Osteoblast (primary cell): ENCODE data around the gene ZFC3H1. TPM values are rescaled to one million over a fixed set of nuclear protein-coding genes. Genes with fewer than 3 reads are reported as not detected.
"Not testable (repeated sequence)": the region's sequence is repeated elsewhere in the genome, so short reads cannot be mapped to it uniquely, and the experiment has no call there.

ENCODE experiments used
- DNase-seq: peaks from one replicate; pipeline ENCODE4 v3.0.0; 2011; ENCODE audit warnings: low spot score, mixed read lengths; ENCODE audit not compliant: insufficient read length; ENCODE audit errors: missing footprints
- H2AFZ ChIP-seq: 2 replicates; pipeline ENCODE4 v1.6.0; 2011; ENCODE audit warnings: mild to moderate bottlenecking, low read length
- H3K27ac ChIP-seq: 2 replicates; pipeline ENCODE4 v1.5.1; 2011; ENCODE audit warnings: mild to moderate bottlenecking, low read depth, low read length, moderate library complexity
- H3K27me3 ChIP-seq: 2 replicates; pipeline ENCODE4 v1.6.0; 2012; ENCODE audit warnings: mild to moderate bottlenecking, control low read depth, inconsistent platforms, low read length, moderate library complexity; ENCODE audit not compliant: insufficient read depth
- H3K36me3 ChIP-seq: 2 replicates; pipeline ENCODE4 v1.5.1; 2011; ENCODE audit warnings: mild to moderate bottlenecking, low read length, control low read depth, moderate library complexity; ENCODE audit not compliant: insufficient read depth
- H3K4me1 ChIP-seq: 2 replicates; pipeline ENCODE4 v1.5.1; 2011; ENCODE audit warnings: mild to moderate bottlenecking, low read length, control low read depth, moderate library complexity; ENCODE audit not compliant: insufficient read depth
- H3K4me2 ChIP-seq: 2 replicates; pipeline ENCODE4 v1.6.0; 2011; ENCODE audit warnings: mild to moderate bottlenecking, low read length; ENCODE audit not compliant: insufficient read depth
- H3K4me3 ChIP-seq: fragments of 200-600 bp; sonication (generic); 3 replicates; pipeline ENCODE4 v1.5.1; 2012; ENCODE audit warnings: mild to moderate bottlenecking, low read length, inconsistent platforms; ENCODE audit not compliant: insufficient read depth
- H3K79me2 ChIP-seq: 2 replicates; pipeline ENCODE4 v1.6.0; 2012; ENCODE audit warnings: mild to moderate bottlenecking, low read length, control low read depth, inconsistent platforms; ENCODE audit not compliant: insufficient read depth
- H3K9me3 ChIP-seq: 2 replicates; pipeline ENCODE4 v1.5.1; 2011; ENCODE audit warnings: low read depth, low read length, control low read depth
- H4K20me1 ChIP-seq: 2 replicates; pipeline ENCODE4 v1.6.0; 2012; ENCODE audit warnings: mild to moderate bottlenecking, low read length, control low read depth; ENCODE audit not compliant: insufficient read depth
- total RNA-seq: library from RNA; depleted of rRNA; stranded (reverse); fragments of >200 nt; gene quantifications from 2 replicates; pipeline ENCODE4 v1.2.3, GENCODE V29; 2012
- TF ChIP-seq, protein P1 (sequence below): IDR thresholded peaks from 2 replicates; pipeline ENCODE4 v1.5.1; 2011; ENCODE audit warnings: mild to moderate bottlenecking, low read depth, low read length, moderate library complexity; ENCODE audit errors: extremely low read depth

Gene ZFC3H1
- total RNA-seq, 1 donor, result 36.6 TPM

DNA sequence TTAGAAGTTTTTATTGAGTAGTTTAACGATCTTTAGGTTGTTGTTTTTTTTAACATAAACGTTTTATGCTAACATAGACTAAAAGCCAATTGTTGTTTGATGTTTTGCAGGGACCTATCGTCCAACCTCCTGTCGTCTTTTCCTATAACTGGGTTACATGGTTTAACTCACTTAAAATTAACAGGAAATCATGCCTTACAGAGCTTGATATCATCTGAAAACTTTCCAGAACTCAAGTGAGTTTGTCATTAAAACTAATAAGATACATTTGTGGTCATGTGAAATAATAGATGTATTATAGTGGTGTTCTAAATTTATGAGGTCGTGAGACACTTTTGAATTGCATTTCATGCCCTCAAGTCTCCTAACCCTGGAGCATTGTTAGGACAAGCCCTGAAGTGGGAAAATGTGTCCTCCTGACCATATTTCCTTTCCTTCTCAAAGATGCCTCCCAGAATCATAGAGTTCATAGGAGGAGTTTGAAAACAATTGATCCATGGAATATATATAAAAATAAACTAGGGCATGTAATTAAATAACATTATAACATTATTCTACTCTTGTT is 84.9 kb downstream of the ZFC3H1 start:
- Histone ChIP-seq H3K27ac (no peak overlapping the region), H3K4me3 (no peak overlapping the region), H3K4me2 (no peak overlapping the region), H3K9me3 (no peaks in the 10 kb centered on the region), H3K79me2 (no peaks in the 10 kb centered on the region), H3K27me3 (peaks cover 4% of the 10 kb centered on the region), H4K20me1 (no peaks in the 10 kb centered on the region), H2AFZ (no peak overlapping the region), H3K4me1 (no peaks in the 10 kb centered on the region), H3K36me3 (no peaks in the 10 kb centered on the region)
- TF ChIP-seq, protein P1, sequence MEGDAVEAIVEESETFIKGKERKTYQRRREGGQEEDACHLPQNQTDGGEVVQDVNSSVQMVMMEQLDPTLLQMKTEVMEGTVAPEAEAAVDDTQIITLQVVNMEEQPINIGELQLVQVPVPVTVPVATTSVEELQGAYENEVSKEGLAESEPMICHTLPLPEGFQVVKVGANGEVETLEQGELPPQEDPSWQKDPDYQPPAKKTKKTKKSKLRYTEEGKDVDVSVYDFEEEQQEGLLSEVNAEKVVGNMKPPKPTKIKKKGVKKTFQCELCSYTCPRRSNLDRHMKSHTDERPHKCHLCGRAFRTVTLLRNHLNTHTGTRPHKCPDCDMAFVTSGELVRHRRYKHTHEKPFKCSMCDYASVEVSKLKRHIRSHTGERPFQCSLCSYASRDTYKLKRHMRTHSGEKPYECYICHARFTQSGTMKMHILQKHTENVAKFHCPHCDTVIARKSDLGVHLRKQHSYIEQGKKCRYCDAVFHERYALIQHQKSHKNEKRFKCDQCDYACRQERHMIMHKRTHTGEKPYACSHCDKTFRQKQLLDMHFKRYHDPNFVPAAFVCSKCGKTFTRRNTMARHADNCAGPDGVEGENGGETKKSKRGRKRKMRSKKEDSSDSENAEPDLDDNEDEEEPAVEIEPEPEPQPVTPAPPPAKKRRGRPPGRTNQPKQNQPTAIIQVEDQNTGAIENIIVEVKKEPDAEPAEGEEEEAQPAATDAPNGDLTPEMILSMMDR, result no peak
- peak; percentile 65 for DNase-seq

DNA sequence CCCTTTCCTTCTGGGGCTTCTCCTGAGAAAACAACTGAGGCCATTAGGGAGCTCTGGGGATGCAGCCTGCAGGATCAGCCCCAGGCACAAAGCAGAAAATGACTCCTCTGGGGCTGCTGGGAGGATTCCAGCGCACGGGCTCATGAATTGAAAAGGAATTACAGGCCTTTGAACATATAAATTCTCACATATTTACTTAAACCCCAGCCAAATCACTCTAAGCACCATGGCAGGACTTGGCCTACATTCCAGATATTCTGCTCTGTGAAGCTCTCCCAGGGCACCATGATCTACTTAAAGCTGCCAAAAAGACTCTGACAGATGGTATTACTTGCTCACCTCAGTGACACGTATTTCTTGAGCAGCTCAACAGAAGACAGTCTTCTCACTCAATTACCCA is 87.2 kb downstream of the ZFC3H1 start:
- H4K20me1 ChIP-seq, result no peaks in the 10 kb centered on the region
- no peak overlapping the region for H3K27ac ChIP-seq
- H3K27me3 ChIP-seq, result no peaks in the 10 kb centered on the region
- TF ChIP-seq, protein P1, result no peak
- no peak overlapping the region for H3K4me3 ChIP-seq
- peak; percentile 73 for DNase-seq
- H3K4me1 ChIP-seq, result no peaks in the 10 kb centered on the region
- H3K4me2 ChIP-seq, result no peak overlapping the region
- H3K79me2 ChIP-seq, result no peaks in the 10 kb centered on the region
- no peaks in the 10 kb centered on the region for H3K9me3 ChIP-seq
- peak overlapping the region; percentile 57 for H2AFZ ChIP-seq
- no peaks in the 10 kb centered on the region for H3K36me3 ChIP-seq

DNA sequence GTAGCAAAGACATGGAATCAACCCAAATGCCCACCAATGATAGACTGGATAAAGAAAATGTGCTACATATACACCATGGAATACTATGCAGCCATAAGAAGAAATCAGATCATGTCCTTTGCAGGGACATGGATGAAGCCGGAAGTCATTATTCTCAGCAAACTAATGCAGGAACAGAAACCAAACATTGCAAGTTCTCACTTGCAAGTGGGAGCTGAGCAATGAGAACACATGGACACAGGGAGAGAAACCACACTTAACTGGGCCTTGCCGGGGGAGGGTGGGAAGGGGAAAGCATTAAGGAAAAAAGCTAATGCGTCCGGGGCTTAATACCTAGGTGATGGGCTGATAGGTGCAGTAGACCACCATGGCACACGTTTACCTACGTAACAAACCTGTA is 93.8 kb downstream of the ZFC3H1 start:
- H3K27ac ChIP-seq, H3K4me2 ChIP-seq, H3K4me1 ChIP-seq, H3K27me3 ChIP-seq, H3K79me2 ChIP-seq, H2AFZ ChIP-seq, H3K36me3 ChIP-seq, H3K9me3 ChIP-seq, H3K4me3 ChIP-seq, DNase-seq, H4K20me1 ChIP-seq: not testable (repeated sequence)

DNA sequence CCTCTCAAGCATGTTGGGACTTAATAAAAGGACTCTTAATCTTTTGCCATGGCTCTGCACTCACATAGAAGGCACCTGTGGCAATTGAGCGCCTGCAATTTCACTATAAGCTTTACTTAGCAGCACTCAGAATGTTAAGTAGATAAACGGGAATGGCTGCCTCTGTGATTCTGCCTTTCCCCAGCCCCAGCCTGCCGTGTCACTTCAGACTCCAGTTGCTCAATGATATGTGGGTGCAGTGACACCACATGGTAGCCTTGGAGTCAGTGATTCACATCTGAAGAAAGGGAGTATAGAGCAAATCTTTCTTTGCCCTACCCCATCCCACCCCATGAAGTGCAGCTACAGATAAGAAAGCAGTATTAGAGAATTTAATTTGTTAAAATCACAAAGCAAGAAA is 96.1 kb downstream of the ZFC3H1 start:
- no peaks in the 10 kb centered on the region for H4K20me1 ChIP-seq
- no peak overlapping the region for H3K4me2 ChIP-seq
- no peak for DNase-seq
- no peaks in the 10 kb centered on the region for H3K27me3 ChIP-seq
- H3K9me3 ChIP-seq, result no peaks in the 10 kb centered on the region
- H2AFZ ChIP-seq, result peak overlapping the region; percentile 59
- no peaks in the 10 kb centered on the region for H3K4me1 ChIP-seq
- H3K79me2 ChIP-seq, result no peaks in the 10 kb centered on the region
- H3K4me3 ChIP-seq, result no peak overlapping the region
- TF ChIP-seq, protein P1, result no peak
- no peaks in the 10 kb centered on the region for H3K36me3 ChIP-seq
- no peak overlapping the region for H3K27ac ChIP-seq
